Stimulated activated CD8-positive, alpha-beta memory T cell treated with anti-CD3 and anti-CD28 coated beads, Interleukin-7, amount 100 ng/mL, for 24 hours (primary cell): Measurements from ENCODE around the gene SLC4A1AP.

Experiments
- DNase-seq: peaks from one replicate; pipeline ENCODE4 v3.0.0-alpha.2; 2020; ENCODE audit warnings: low read depth

The SLC4A1AP gene

DNA sequence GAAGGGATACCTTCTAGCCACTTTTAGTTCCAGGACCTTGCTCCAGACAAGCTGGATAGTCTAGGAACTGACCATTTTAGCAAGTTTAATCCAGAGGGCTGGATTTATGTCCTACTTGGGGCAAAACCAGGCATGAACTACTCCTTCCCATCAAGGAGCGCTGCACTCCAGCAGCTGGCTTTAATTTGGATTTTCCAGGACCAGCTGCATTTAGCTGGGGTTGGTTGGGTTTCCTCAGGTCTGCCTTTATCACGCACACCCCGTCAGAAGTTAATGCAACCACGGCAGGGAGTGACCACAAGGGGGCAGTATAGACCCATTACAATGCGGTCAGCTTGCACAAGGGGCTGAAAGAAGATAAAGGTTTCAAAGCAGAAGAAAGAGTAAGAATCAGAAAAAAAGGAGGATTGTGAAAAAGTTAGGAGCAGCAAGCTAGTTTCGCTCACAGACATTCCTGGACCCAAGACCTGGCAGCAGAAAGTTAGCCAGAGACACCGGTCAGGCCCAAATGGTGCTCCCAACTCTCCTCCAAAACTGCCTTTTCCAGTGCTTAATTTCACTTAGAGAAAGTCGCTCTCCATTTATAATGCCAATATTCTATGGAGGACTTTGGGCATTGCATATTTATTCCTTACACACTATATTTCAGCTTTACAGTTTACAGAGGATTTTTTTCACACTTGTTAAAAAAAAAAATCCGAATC is 40.1 kb downstream of the SLC4A1AP start:
- DNase-seq, result peak; percentile 77

- DNase-seq, result no peak
Measured at GRCh38 chr2:27704342-27704876, 40.7 kb downstream of the SLC4A1AP start.

GRCh38 chr2:27705851-27706622 is 42.3 kb downstream of the SLC4A1AP start:
- DNase-seq, result no peak

GRCh38 chr2:27707462-27708256 is 44.0 kb downstream of the SLC4A1AP start:
- DNase-seq, result no peak

GRCh38 chr2:27708257-27708654 is 44.6 kb downstream of the SLC4A1AP start:
- no peak for DNase-seq

- DNase-seq, result no peak
Measured at GRCh38 chr2:27708666-27709065, 45.0 kb downstream of the SLC4A1AP start.

- no peak for DNase-seq
Measured at GRCh38 chr2:27709326-27709725, 45.6 kb downstream of the SLC4A1AP start.

DNA sequence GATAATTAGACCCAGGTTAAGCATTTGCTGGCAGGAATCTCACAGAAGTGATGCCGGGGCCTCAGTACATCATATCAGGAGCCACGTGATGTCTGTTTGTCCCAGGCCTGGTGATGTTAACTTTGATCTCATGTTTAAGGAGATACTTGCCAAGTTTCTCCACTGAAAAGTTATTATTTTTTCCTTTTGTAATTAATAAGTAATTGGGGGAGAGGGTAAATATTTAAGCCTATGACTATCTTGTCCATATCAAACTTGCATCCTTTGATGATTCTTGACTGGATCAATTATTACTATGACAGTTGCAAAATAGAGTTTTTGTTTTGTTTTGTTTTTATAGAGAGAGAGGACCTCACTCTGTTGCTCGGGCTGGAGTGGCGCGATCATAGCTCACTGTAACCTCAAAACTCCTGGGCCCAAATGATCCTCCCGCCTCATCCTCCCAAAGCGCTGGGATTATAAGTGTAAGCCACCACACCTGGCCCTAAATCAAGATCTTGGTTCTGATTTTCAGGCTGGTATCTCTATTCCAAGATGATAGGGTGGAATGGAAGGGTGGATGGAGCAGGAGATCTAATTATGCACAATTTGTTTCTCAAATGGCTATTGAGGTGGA is 46.4 kb downstream of the SLC4A1AP start:
- DNase-seq, result no peak

- DNase-seq, result no peak
Measured at GRCh38 chr2:27710640-27711430, 47.1 kb downstream of the SLC4A1AP start.

- no peak for DNase-seq
Measured at GRCh38 chr2:27711804-27712203, 48.1 kb downstream of the SLC4A1AP start.

- DNase-seq, result no peak
Measured at GRCh38 chr2:27712522-27712921, 48.8 kb downstream of the SLC4A1AP start.

DNA sequence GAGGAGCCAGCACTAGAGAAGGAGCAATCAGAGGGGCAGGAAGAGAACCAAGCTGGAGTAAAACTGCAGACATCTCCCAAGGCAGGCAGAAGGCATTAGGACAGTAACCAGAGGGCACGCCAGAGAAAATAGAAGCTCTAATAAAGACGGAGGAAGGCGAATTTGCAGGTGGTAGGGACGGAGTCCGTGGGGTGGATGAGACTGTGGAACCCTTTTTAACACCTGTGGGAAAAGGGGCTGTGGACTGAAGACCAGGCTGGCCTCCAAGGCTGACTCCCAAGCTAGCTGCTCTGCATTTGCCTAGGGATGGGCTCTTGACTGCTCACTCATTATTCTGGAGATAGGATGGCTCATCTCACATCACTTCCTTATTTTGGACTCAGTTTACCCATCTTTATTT is 49.5 kb downstream of the SLC4A1AP start:
- no peak for DNase-seq

DNA sequence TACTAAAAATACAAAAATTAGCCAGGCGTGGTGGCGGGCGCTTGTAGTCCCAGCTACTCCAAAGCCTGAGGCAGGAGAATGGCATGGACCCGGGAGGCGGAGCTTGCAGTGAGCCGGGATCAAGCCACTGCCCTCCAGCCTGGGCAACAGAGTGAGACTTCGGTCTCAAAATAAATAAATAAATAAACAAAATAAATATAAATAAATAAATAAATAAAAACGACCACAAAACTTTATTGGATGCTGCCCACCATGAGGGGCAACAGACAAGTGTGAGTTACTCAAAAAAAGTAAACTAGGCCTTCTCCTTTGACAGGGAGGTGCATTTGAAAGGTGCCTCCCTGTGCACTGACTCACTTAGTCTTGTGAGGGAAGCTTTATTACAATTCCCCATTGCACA is 50.4 kb downstream of the SLC4A1AP start:
- DNase-seq, result no peak

GRCh38 chr2:27714851-27715291 is 51.2 kb downstream of the SLC4A1AP start:
- DNase-seq, result no peak

DNA sequence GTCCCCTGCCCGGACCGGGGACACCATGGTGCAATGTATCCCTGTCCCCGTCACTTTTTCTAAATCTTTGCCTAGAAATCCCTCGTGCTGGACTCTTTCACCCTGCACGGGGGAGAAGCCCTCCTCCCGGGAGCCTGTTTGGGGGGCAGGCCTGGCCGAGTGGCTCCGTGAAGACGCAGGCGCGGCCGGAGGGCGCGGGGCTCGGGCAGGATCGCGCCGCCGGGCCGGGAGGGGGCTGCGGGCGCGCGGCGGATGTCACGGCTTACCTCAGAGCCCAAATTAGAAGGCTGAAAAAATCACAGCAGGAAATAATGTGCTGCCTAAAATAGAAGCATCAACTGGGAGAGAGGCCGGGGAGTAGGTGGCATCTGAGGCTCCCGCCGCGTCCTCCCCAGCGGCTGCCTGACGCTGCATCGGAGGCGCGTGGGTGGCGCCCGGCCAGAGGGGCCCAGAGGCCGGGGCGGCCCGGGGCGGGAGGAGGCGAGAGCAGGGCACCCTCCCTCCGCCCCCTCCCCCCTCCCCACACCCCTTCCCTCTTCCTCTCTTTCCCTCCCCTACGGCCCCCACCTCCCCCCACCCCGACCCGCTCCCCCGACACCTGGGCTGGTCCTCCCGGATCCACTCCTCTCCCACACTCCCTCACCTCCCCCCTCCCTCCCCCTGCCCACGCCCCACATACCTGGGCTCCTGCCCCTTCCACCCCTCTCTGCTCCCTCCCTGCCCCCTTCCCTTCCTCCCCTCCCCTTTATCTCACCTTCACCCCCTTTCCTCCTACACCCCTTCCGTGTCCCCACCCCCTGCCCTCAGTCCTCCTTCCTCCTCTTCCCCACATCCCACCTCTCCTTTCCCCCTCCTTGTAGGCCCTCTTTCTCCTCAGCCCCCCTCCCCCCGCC is 51.9 kb downstream of the SLC4A1AP start:
- no peak for DNase-seq

DNA sequence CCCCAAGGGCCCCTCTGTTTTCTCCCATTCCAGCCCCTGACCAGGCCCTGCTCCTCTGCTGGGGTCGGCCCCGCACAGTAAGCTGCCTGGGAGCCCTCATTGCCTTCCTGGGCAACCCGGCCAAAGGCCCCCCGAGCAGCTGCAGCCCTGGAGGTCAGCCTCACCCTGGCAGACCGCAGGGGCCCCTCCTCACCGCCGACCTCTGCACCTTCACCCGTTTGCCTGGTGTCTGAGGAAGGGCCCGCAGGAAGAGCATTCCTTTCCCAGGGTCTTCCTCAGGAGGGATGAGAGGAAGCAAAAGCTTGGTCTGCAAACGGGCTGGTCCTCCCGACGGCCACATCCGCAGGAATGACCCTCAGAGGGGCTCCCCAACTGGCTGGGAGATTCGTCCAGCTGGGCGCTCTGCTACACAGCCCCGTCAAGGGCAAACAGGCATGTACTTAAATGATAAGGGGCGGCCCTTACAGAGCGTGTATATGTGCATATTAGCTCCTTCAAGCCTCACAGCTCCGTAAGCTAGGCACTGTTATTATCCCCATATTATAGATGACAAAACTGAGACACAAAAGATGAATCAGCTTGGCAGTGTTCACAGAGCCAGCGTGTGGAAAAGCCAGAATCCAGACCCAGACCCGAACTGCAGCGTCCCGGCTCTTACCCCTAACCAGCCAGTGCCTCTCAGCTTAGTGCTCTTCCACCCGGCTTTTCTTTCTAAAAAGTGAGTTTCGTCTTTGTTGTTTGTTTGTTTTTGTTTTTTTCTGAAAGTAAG is 52.8 kb downstream of the SLC4A1AP start:
- DNase-seq, result no peak

DNA sequence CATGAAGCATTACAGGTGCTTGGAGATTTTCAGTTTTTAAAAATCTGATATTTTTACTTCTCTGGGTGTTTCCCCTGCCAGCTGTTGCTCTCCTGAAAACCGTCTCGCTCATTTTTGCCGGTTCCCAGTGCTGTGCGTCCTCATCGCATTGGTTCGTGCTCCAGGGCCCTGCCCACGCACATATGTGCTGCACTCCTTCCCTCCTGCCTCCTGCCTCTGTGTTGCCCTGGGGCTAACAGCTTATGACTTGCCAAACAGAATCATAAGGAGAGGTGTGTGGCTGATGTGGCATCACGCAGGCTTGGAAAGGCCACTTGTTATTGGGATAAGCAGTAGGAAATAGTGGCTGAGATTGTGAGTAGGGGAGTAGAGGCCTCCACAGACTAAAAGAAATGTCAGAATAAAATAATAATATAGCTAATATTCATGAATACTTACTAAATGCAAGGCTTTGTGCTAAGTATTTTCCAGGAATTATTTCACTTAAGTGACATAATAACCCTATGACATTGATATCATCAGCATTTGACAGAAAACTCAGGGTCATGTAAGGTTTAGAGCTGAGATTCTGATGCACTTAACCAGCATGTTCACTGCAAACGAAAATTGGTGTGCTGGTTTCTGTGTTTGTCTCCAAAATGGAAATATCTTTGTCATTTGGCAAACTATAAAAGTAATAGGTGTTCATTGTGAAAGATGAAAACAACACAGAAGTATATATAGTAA is 53.5 kb downstream of the SLC4A1AP start:
- no peak for DNase-seq

DNA sequence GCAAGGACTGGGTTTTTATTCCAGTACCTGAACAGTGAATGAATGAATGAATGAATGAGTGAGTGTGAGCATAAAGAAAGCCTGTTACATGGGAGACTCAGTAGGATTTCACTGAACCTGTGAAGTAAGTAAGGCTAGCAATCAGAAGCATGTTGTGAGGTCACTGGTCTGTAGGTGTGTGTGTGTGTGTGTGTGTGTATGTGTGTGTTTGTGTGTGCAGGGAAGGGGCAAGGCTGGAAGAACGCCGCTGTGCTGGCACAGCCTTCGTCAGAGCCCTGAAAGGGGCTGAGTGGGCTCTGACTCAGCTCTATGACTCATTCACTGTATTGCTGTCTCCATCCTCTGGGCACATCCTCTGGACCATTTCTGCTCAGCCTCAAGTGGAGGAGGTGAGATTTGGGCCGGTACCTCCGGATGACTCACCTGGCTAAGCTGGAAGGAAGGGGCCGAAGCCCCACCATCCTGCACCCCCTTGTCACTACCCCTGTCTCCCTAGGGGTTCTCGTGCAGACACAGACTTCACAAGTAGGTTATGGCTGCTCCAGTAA is 56.4 kb downstream of the SLC4A1AP start:
- DNase-seq, result peak; percentile 21
